WTC11 (cell line): ENCODE measurements around the gene FN3K. TPM values are rescaled to one million over a fixed set of nuclear protein-coding genes. Genes with fewer than 3 reads are reported as not detected.

Source experiments
- ATAC-seq: fragments of 200-7000 bp; cut with Tn5 transposase; 2 replicates; pipeline ENCODE4 v1.10.0; 2021; ENCODE audit warnings: mild to moderate bottlenecking, moderate library complexity
- CTCF ChIA-PET: fragments of 300-600 bp; sonication (Branson Sonifier 250); formaldehyde crosslinking; loops from one replicate; lab custom pipeline; 2021; ENCODE audit warnings: antibody characterized with exemption; lab: Charles Lee
- POLR2A ChIA-PET: fragments of 350-600 bp; sonication (Branson Sonifier 250); formaldehyde crosslinking; loops from one replicate; lab custom pipeline; 2021; ENCODE audit warnings: antibody characterized with exemption; lab: Charles Lee
- DNase-seq: peaks from one replicate; pipeline ENCODE4 v3.0.0; 2021; ENCODE audit warnings: low spot score
- H3K27ac Mint-ChIP-seq: 2 replicates; pipeline ENCODE4 v1.8.0; 2021; ENCODE audit warnings: mixed read lengths
- H3K27me3 Mint-ChIP-seq: 2 replicates; pipeline ENCODE4 v1.8.0; 2021; ENCODE audit warnings: low read depth, mild to moderate bottlenecking, moderate library complexity, mixed read lengths
- H3K36me3 Mint-ChIP-seq: 2 replicates; pipeline ENCODE4 v1.8.0; 2021; ENCODE audit warnings: mixed read lengths
- H3K4me1 Mint-ChIP-seq: 2 replicates; pipeline ENCODE4 v1.8.0; 2022; ENCODE audit warnings: mixed read lengths
- H3K4me3 Mint-ChIP-seq: 2 replicates; pipeline ENCODE4 v1.8.0; 2021; ENCODE audit warnings: mild to moderate bottlenecking, moderate library complexity, mixed read lengths
- H3K9me3 Mint-ChIP-seq: 2 replicates; pipeline ENCODE4 v1.8.0; 2021; ENCODE audit warnings: mixed read lengths
- ATF1 ChIP-seq: sonication (generic); formaldehyde crosslinking; IDR thresholded peaks from 2 replicates; pipeline ENCODE4 v1.8.1; 2023; ENCODE audit warnings: mild to moderate bottlenecking, moderate library complexity, missing genetic modification reagents
- CREM ChIP-seq: sonication (generic); formaldehyde crosslinking; IDR thresholded peaks from 2 replicates; pipeline ENCODE4 v1.8.1; 2022; ENCODE audit warnings: mild to moderate bottlenecking, missing genetic modification reagents, moderate library complexity
- EMX1 ChIP-seq: fragments of 250-450 bp; sonication (Bioruptor Pico); IDR thresholded peaks from 2 replicates; pipeline ENCODE4 v1.8.0; 2021; ENCODE audit warnings: mild to moderate bottlenecking
- ESRRA ChIP-seq: sonication (generic); formaldehyde crosslinking; IDR thresholded peaks from 2 replicates; pipeline ENCODE4 v1.8.1; 2022; ENCODE audit warnings: mild to moderate bottlenecking, missing genetic modification reagents, borderline replicate concordance
- GTF2I ChIP-seq: fragments of 250-450 bp; sonication (Bioruptor Pico); conservative IDR thresholded peaks from 2 replicates; pipeline ENCODE4 v1.4.0; 2021; ENCODE audit warnings: mild to moderate bottlenecking
- HMGA2 ChIP-seq: fragments of 250-450 bp; sonication (Bioruptor Pico); IDR thresholded peaks from 2 replicates; pipeline ENCODE4 v1.4.0; 2021; ENCODE audit warnings: mild to moderate bottlenecking, moderate library complexity
- KAT7 ChIP-seq: sonication (generic); formaldehyde crosslinking; IDR thresholded peaks from 2 replicates; pipeline ENCODE4 v1.8.1; 2023; ENCODE audit warnings: missing genetic modification reagents, mild to moderate bottlenecking, borderline replicate concordance
- MYBL2 ChIP-seq: sonication (generic); formaldehyde crosslinking; IDR thresholded peaks from 2 replicates; pipeline ENCODE4 v1.8.1; 2023; ENCODE audit warnings: mild to moderate bottlenecking, moderate library complexity, missing genetic modification reagents
- TCF7 ChIP-seq: sonication (generic); formaldehyde crosslinking; IDR thresholded peaks from 2 replicates; pipeline ENCODE4 v1.8.0; 2022; ENCODE audit warnings: mild to moderate bottlenecking, low read depth, missing genetic modification reagents, moderate library complexity
- TEAD1 ChIP-seq: sonication (generic); formaldehyde crosslinking; IDR thresholded peaks from 2 replicates; pipeline ENCODE4 v1.8.0; 2022; ENCODE audit warnings: mild to moderate bottlenecking, missing genetic modification reagents
- USF2 ChIP-seq: sonication (generic); formaldehyde crosslinking; IDR thresholded peaks from 2 replicates; pipeline ENCODE4 v1.8.1; 2023; ENCODE audit warnings: mild to moderate bottlenecking, missing genetic modification reagents, moderate library complexity
- ZNF425 ChIP-seq: fragments of 250-450 bp; sonication (Bioruptor Pico); conservative IDR thresholded peaks from 2 replicates; pipeline ENCODE4 v1.9.0; 2021; ENCODE audit warnings: mild to moderate bottlenecking
- total RNA-seq: library from RNA; stranded (reverse); gene quantifications from 3 replicates; pipeline ENCODE4 v1.2.3, GENCODE V29; 2021
- TF ChIP-seq, protein P1 (sequence below): sonication (generic); formaldehyde crosslinking; conservative IDR thresholded peaks from 2 replicates; pipeline ENCODE4 v1.8.1; 2022; ENCODE audit warnings: mild to moderate bottlenecking, missing genetic modification reagents
- TF ChIP-seq, protein P2 (sequence below): sonication (generic); formaldehyde crosslinking; IDR thresholded peaks from 2 replicates; pipeline ENCODE4 v1.8.0; 2022; ENCODE audit warnings: missing genetic modification reagents
- TF ChIP-seq, protein P3 (sequence below): sonication (generic); formaldehyde crosslinking; conservative IDR thresholded peaks from 2 replicates; pipeline ENCODE4 v1.8.1; 2023; ENCODE audit warnings: mild to moderate bottlenecking, low read depth, missing genetic modification reagents, moderate library complexity
- TF ChIP-seq, protein P4 (sequence below): sonication (generic); formaldehyde crosslinking; IDR thresholded peaks from 2 replicates; pipeline ENCODE4 v1.8.1; 2023; ENCODE audit warnings: mild to moderate bottlenecking, missing genetic modification reagents

The FN3K gene
- total RNA-seq, 1 experiment from 2014 or later, result 19.3 TPM

DNA sequence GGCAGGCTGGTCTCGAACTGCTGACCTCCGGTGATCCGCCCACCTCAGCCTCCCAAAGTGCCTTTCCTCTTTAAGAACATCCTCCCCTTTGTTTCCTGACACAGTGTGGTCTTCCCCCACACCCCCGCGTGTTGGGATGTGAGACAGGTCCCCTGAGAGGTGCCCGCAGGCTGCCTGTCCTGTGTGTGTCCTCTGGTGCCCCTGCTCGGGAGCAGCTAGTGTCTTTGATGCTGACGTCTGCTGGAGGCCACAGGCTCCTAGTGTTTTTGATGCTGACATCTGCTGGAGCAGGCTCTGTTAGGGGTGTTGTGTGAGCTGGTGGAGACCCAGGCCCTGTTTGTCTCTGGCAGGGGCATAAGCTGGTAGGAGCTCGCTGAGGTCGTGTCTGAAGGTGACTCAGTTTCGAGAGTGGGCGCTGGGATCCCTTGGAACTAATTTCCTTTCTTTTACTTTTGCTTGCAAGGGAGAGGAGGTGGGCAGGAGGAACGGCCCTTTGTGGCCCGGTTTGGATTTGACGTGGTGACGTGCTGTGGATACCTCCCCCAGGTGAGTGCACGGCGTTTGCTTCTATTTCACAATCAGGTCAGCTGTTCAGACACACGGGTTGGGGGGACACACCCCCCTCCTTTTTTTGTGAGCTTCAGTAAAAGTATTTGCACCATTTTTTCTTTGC, 12.9 kb upstream of the FN3K start:
- ChIA-PET CTCF (no interaction called here), POLR2A (no interaction called here)
- no peak for DNase-seq
- H3K4me1 Mint-ChIP-seq, result peaks cover 6% of the 10 kb centered on the region
- H3K9me3 Mint-ChIP-seq, result no peaks in the 10 kb centered on the region
- ATAC-seq, result no peak
- no peak overlapping the region; the same call in 1 of the 2 replicates for H3K27ac Mint-ChIP-seq
- peaks cover 28% of the 10 kb centered on the region for H3K36me3 Mint-ChIP-seq
- no peak overlapping the region for H3K4me3 Mint-ChIP-seq
- no peak for TF ChIP-seq ESRRA (CRISPR knock-in tag)
- TF ChIP-seq, protein P1, sequence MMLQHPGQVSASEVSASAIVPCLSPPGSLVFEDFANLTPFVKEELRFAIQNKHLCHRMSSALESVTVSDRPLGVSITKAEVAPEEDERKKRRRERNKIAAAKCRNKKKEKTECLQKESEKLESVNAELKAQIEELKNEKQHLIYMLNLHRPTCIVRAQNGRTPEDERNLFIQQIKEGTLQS (CRISPR knock-in tag), result no peak
- no peak for TF ChIP-seq EMX1 (CRISPR knock-in tag)
- TF ChIP-seq TEAD1 (CRISPR knock-in tag), result no peak
- no peak for TF ChIP-seq CREM
- no peak for TF ChIP-seq TCF7 (CRISPR knock-in tag)
- TF ChIP-seq, protein P2, sequence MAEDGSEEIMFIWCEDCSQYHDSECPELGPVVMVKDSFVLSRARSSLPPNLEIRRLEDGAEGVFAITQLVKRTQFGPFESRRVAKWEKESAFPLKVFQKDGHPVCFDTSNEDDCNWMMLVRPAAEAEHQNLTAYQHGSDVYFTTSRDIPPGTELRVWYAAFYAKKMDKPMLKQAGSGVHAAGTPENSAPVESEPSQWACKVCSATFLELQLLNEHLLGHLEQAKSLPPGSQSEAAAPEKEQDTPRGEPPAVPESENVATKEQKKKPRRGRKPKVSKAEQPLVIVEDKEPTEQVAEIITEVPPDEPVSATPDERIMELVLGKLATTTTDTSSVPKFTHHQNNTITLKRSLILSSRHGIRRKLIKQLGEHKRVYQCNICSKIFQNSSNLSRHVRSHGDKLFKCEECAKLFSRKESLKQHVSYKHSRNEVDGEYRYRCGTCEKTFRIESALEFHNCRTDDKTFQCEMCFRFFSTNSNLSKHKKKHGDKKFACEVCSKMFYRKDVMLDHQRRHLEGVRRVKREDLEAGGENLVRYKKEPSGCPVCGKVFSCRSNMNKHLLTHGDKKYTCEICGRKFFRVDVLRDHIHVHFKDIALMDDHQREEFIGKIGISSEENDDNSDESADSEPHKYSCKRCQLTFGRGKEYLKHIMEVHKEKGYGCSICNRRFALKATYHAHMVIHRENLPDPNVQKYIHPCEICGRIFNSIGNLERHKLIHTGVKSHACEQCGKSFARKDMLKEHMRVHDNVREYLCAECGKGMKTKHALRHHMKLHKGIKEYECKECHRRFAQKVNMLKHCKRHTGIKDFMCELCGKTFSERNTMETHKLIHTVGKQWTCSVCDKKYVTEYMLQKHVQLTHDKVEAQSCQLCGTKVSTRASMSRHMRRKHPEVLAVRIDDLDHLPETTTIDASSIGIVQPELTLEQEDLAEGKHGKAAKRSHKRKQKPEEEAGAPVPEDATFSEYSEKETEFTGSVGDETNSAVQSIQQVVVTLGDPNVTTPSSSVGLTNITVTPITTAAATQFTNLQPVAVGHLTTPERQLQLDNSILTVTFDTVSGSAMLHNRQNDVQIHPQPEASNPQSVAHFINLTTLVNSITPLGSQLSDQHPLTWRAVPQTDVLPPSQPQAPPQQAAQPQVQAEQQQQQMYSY (CRISPR knock-in tag), result no peak
- TF ChIP-seq, protein P3, sequence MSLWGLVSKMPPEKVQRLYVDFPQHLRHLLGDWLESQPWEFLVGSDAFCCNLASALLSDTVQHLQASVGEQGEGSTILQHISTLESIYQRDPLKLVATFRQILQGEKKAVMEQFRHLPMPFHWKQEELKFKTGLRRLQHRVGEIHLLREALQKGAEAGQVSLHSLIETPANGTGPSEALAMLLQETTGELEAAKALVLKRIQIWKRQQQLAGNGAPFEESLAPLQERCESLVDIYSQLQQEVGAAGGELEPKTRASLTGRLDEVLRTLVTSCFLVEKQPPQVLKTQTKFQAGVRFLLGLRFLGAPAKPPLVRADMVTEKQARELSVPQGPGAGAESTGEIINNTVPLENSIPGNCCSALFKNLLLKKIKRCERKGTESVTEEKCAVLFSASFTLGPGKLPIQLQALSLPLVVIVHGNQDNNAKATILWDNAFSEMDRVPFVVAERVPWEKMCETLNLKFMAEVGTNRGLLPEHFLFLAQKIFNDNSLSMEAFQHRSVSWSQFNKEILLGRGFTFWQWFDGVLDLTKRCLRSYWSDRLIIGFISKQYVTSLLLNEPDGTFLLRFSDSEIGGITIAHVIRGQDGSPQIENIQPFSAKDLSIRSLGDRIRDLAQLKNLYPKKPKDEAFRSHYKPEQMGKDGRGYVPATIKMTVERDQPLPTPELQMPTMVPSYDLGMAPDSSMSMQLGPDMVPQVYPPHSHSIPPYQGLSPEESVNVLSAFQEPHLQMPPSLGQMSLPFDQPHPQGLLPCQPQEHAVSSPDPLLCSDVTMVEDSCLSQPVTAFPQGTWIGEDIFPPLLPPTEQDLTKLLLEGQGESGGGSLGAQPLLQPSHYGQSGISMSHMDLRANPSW (CRISPR knock-in tag), result no peak
- TF ChIP-seq, protein P4, sequence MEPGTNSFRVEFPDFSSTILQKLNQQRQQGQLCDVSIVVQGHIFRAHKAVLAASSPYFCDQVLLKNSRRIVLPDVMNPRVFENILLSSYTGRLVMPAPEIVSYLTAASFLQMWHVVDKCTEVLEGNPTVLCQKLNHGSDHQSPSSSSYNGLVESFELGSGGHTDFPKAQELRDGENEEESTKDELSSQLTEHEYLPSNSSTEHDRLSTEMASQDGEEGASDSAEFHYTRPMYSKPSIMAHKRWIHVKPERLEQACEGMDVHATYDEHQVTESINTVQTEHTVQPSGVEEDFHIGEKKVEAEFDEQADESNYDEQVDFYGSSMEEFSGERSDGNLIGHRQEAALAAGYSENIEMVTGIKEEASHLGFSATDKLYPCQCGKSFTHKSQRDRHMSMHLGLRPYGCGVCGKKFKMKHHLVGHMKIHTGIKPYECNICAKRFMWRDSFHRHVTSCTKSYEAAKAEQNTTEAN (CRISPR knock-in tag), result no peak
- no peak for TF ChIP-seq ZNF425 (CRISPR knock-in tag)
- no peak for TF ChIP-seq ATF1 (CRISPR knock-in tag)
- TF ChIP-seq HMGA2 (CRISPR knock-in tag), result no peak
- TF ChIP-seq USF2 (CRISPR knock-in tag), result no peak
- no peak for TF ChIP-seq KAT7 (CRISPR knock-in tag)
- no peak for TF ChIP-seq MYBL2 (CRISPR knock-in tag)
- TF ChIP-seq GTF2I (CRISPR knock-in tag), result no peak
- peaks cover 4% of the 10 kb centered on the region for H3K27me3 Mint-ChIP-seq
